Heart right ventricle (tissue), 16 donors: ENCODE data around the gene MFAP4. TPM values are rescaled to one million over a fixed set of nuclear protein-coding genes. Genes with fewer than 3 reads are reported as not detected.

ENCODE experiments used
- ATAC-seq, 8 donors: fragments of 200-7000 bp; cut with Tn5 transposase; one replicate each; pipeline ENCODE4 v1.9.1; 2020; ENCODE audit warnings: mild to moderate bottlenecking in 8 of 8, moderate library complexity in 8 of 8, moderate number of reproducible peaks in 1 of 8
- DNase-seq, 2 donors: peaks; one replicate each; pipeline ENCODE4 v3.0.0-alpha.2; 2020
- H3K27ac ChIP-seq, 10 donors: fragments of 200-600 bp; sonication (generic) in 2 of 10; one replicate each; pipeline versions ENCODE4 v1.5.0 to v1.8.0; 2020 to 2022; ENCODE audit warnings: mild to moderate bottlenecking in 3 of 10
- H3K27me3 ChIP-seq, 7 donors: fragments of 200-600 bp; one replicate each; pipeline ENCODE4 v1.8.0; 2021 to 2022; ENCODE audit warnings: mild to moderate bottlenecking in 2 of 7
- H3K36me3 ChIP-seq, 9 donors: fragments of 200-600 bp; sonication (generic) in 1 of 9; one replicate each; pipeline versions ENCODE4 v1.5.0 to v1.8.0; 2020 to 2022; ENCODE audit warnings: mild to moderate bottlenecking in 2 of 9
- H3K4me1 ChIP-seq, 9 donors: fragments of 200-600 bp; sonication (generic) in 1 of 9; one replicate each; pipeline versions ENCODE4 v1.5.0 to v1.8.0; 2020 to 2022; ENCODE audit warnings: mild to moderate bottlenecking in 4 of 9
- H3K4me3 ChIP-seq, 10 donors: fragments of 200-600 bp; sonication (generic) in 2 of 10; one replicate each; pipeline versions ENCODE4 v1.5.0 to v1.8.0; 2020 to 2022; ENCODE audit warnings: mild to moderate bottlenecking in 7 of 10, moderate library complexity in 2 of 10
- H3K9me3 ChIP-seq, 11 donors: fragments of 200-600 bp in 10 of 11; sonication (generic) in 2 of 11; one replicate each; pipeline versions ENCODE4 v1.5.0 to v1.8.0; 2013 to 2022; ENCODE audit warnings: mild to moderate bottlenecking in 2 of 11, control low read depth in 1 of 11, moderate library complexity in 1 of 11
- CTCF ChIP-seq, 9 donors: fragments of 200-600 bp; sonication (generic) in 2 of 9; IDR thresholded peaks; one replicate each; pipeline versions ENCODE4 v1.5.0 to v1.8.0; 2021 to 2022; ENCODE audit warnings: antibody characterized with exemption in 9 of 9, mild to moderate bottlenecking in 5 of 9, moderate library complexity in 1 of 9
- WGBS, 2 donors: extraction: QIAGEN DNeasy Blood & Tissue Kit; methylation state at CpG; one replicate each; pipeline ENCODE4 v1.1.7; 2013; ENCODE audit warnings: inconsistent platforms in 1 of 2; 5-methylcytosine and 5-hydroxymethylcytosine counted together
- intact Hi-C, 10 donors: fragments of 100-400 bp; cut with DNase I; formaldehyde crosslinking; loops; one replicate each; pipeline versions ENCODE4 v1.11.1 to v1.14.2; 2022
- microRNA-seq, 2 donors: library from miRNA; unstranded; fragments of <30 nt; microRNA quantifications; one replicate each; pipeline ENCODE4 v1.2.0, GENCODE V29; 2021
- polyA plus RNA-seq, 2 donors: library from polyadenylated mRNA; stranded (reverse); fragments of 200-250 nt; gene quantifications; one replicate each; pipeline ENCODE4 v1.2.3, GENCODE V29; 2013
- total RNA-seq, 10 donors: library from RNA; stranded (reverse); fragmentation: NEBNext Ultra II Directional in 3 of 10; extraction: Animal tissue kit (Norgen Biotek cat#: 25700) in 3 of 10; gene quantifications; one replicate each; pipeline versions ENCODE4 v1.2.1 to v1.2.4, GENCODE V29; 2021 to 2023
- donor health status: Arrhythmogenic right ventricular cardiomyopathy.
- donor health status: ischemic (EF 13 %, LVEDD 7.1; RV severe dilation, severe dysfunction).
- donor health status: healthy with polysubstance abuse.
- donor health status: DM: no; HTN: yes; CAD: no.
- donor health status: DM: no; HTN: no; CAD: no.
- donor health status: ischemic (EF 25% LVEDD 6.9; RV normal size, moderate dysfunction).
- donor health status: ischemic (EF 25% LVEDD 5.7; RV mildly dilated, moderate dysfunction).
- donor health status: healthy.
- donor health status: DM: yes; HTN: yes; CAD: no.
- donor health status: Ischemic cardiomyopathy.
- donor health status: ischemic (EF 35%, LVEDD 5.7; RV mildly dilated, moderate dysfunction).
- donor health status: nonischemic (EF 11% LVEDD 7.7; RV severe dilation, severe dysfunction).
- donor health status: DM: yes; HTN: yes; CAD: no.
- donor health status: PGD.
- donor health status: ischemic (EF 29% LVEDD 5.4; RV normal size, mild dysfunction).
- donor health status: nonischemic (EF 23%, LVEDD 6.1; RV moderate dilation, normal function).

The MFAP4 gene
- total and polyA plus RNA-seq, 12 donors = 15.4 to 101 (median 41.6) TPM

- intact Hi-C loops = no loop called here
- Histone ChIP-seq H3K4me3 (no peak overlapping the region), H3K27ac (no peak overlapping the region), H3K36me3 (peaks cover 0 to 45% (median 5%) of the 10 kb centered on the region in 9 donors), H3K9me3 (no peaks in the 10 kb centered on the region), H3K27me3 (peaks cover 0 to 13% (median 0%) of the 10 kb centered on the region in 7 donors), H3K4me1 (peaks cover 0 to 22% (median 16%) of the 10 kb centered on the region in 9 donors)
- TF ChIP-seq CTCF (IDR thresholded peaks at IDR 0.05) = no peak
- ATAC-seq = no peak
- WGBS, 2 donors = 82 to 86% methylated on average over 18 of the region's 18 CpGs
- no peak for DNase-seq
These were observed 50.9 kb downstream of the MFAP4 start for GRCh38 chr17:19335951-19336631.

GRCh38 chr17:19334331-19334730, 52.7 kb downstream of the MFAP4 start:
- H3K27ac ChIP-seq = no peak overlapping the region
- no peak for DNase-seq
- no peak for ATAC-seq
- H3K36me3 ChIP-seq = peaks cover 0 to 62% (median 7%) of the 10 kb centered on the region in 9 donors
- WGBS, 2 donors = 90 to 93% methylated on average over 6 of the region's 6 CpGs
- peaks cover 0 to 15% (median 0%) of the 10 kb centered on the region in 7 donors for H3K27me3 ChIP-seq
- no peaks in the 10 kb centered on the region for H3K9me3 ChIP-seq
- no peak for TF ChIP-seq CTCF (IDR thresholded peaks at IDR 0.05)
- peaks cover 0 to 22% (median 16%) of the 10 kb centered on the region in 9 donors for H3K4me1 ChIP-seq
- intact Hi-C loops = no loop called here
- H3K4me3 ChIP-seq = no peak overlapping the region

- Histone ChIP-seq H3K4me3 (no peak overlapping the region), H3K9me3 (no peaks in the 10 kb centered on the region), H3K4me1 (peaks cover 0 to 21% (median 16%) of the 10 kb centered on the region in 9 donors), H3K27me3 (peaks cover 0 to 15% (median 0%) of the 10 kb centered on the region in 7 donors), H3K36me3 (peaks cover 0 to 67% (median 7%) of the 10 kb centered on the region in 9 donors), H3K27ac (no peak overlapping the region)
- DNase-seq (no peak), ATAC-seq (no peak)
- intact Hi-C loops = no loop called here
- no peak for TF ChIP-seq CTCF (IDR thresholded peaks at IDR 0.05)
- WGBS, 2 donors = 93 to 95% methylated on average over 12 of the region's 12 CpGs
These were observed 53.2 kb downstream of the MFAP4 start for GRCh38 chr17:19333736-19334290.

Small RNA genes within 50 kb of the gene (microRNA-seq; reads per million reads assigned to microRNA genes)
- gene MIR1180 = 130 to 147 reads per million in 2 donors

Other genes starting within 250 kb of the MFAP4 start
- 10 to 100 TPM; 42.7 to 83.1 (median 58.8) TPM for gene EPN2, start 149.8 kb downstream of the MFAP4 start, total RNA-seq
- gene EPN2, start 149.8 kb downstream of the MFAP4 start, polyA plus RNA-seq = 10 to 100 TPM; 20.0 to 27.9 TPM
- 10 to 100 TPM in 5 of 10 donors, 1 to 10 TPM in 5; 5.3 to 18.8 (median 10.4) TPM for gene B9D1, start 24.5 kb downstream of the MFAP4 start, total RNA-seq
- gene B9D1, start 24.5 kb downstream of the MFAP4 start, polyA plus RNA-seq = 10 to 100 TPM in 1 of 2 donors, 1 to 10 TPM in 1; 9.4 to 11.6 TPM
- 10 to 100 TPM in 6 of 10 donors, 1 to 10 TPM in 4; 7.3 to 16.6 (median 11.4) TPM for gene MAPK7, start 8.7 kb downstream of the MFAP4 start, total RNA-seq
- 10 to 100 TPM in 1 of 2 donors, 1 to 10 TPM in 1; 9.1 to 12.3 TPM for gene MAPK7, start 8.7 kb downstream of the MFAP4 start, polyA plus RNA-seq
- 1 to 10 TPM in 5 of 10 donors, under 1 TPM in 5; 0.64 to 4.2 (median 1.0) TPM for gene RNF112, start 24.0 kb upstream of the MFAP4 start, total RNA-seq
- 1 to 10 TPM; 4.4 to 8.1 TPM for gene RNF112, start 24.0 kb upstream of the MFAP4 start, polyA plus RNA-seq
- gene SLC47A1, start 146.7 kb upstream of the MFAP4 start, total RNA-seq = 10 to 100 TPM in 5 of 10 donors, 1 to 10 TPM in 5; 2.1 to 20.3 (median 9.2) TPM
- gene SLC47A1, start 146.7 kb upstream of the MFAP4 start, polyA plus RNA-seq = 1 to 10 TPM in 1 of 2 donors, under 1 TPM in 1; 0.62 to 6.3 TPM